UCSD-AML1 (cell line): ENCODE results near the gene GLIPR1L2.
A peak's percentile ranks its signal among the peaks of the same experiment; 100 is the strongest.

Source experiments
- DNase-seq: peaks from one replicate; lab custom pipeline; 2025; ENCODE audit not compliant: unreplicated experiment; lab: John Stamatoyannopoulos, UW

The GLIPR1L2 gene

DNA sequence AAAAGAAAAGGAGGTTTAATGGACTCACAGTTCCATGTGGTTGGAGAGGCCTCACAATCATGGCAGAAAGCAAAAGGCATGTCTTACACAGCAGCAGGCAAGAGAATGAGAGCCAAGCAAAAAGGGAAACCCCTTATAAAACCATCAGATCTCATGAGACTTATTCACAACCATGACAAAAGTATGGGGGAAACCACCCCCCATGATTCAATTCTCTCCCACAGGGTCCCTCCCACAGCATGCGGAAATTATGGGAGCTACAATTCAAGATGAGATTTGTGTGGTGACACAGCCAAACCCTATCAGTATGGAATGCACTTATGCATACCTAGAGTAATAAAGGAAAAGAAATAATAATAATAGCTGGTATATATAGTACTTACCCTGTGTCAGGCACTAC is 85.2 kb downstream of the GLIPR1L2 start:
- DNase-seq = no peak

DNA sequence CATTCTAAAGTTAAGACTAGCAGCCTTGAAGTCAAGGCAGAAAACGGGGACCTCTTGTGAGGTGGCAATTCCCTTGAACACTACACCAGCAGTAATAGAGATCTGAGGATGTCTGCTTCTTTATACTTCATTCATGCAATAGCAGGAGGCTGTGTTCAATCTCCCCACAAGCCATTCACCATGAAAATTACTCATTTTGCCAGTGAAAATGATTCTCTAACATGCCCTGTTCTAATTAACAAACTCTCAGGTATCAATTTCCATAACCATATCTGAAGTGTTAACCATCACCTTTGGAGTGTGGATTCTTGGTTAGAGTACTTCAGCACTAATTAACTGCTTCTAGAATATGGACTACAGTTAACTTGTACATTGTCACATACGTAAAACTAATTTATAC is 86.2 kb downstream of the GLIPR1L2 start:
- DNase-seq = no peak

DNA sequence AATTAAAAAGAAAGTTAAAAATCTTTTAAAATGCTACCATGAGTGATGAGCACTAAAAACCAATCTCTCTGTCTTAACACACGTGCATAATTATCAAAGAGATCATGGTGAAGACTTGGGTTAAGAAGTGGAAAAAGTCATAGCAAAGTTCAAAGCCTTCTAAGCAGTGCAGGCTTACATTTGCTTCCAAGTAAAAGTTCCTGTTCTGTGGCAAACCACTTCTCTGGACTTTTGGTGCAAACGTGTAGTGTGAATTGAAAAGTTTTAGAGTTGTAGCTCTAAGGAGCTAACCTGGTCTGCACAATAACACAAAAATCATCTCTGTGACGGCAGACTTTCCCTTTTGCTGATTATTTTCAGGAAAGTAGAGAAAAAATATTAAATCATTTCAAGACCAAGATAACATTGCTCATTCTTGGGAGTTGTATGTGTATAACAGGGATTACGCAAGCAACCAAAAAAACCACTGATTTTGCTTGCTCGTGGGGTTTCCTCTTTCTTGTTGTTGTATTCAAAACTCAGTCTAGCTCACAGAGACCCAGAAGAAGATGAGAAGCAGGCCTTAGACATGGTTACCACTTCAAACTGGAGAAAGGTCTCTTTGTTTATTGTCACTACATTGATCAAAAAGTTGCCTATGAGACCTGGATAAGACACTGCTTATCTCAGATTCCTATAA is 87.4 kb downstream of the GLIPR1L2 start:
- no peak for DNase-seq

DNA sequence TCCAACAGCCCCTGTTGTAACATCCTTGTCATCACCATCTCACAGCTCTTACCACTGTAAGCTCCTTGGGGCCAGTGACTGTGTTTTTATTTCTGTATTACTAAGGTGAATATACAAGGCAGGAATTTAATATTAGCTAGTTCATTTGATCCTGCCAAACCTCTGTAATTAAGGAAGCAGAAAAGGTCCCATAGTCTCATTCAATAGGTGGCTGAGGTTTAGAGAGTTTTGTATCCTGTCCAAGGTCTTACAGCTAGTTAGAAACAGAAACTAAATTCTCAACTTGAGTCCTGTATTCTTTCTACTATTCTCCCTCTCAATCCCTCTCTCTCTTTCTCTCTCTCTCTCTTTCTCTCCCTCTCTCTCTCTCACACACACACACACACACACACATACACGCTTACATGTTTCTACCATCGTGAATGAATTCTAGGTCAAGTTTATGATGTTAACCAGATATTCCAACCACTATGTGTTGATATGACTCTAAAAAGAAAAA is 89.1 kb downstream of the GLIPR1L2 start:
- no peak for DNase-seq

DNA sequence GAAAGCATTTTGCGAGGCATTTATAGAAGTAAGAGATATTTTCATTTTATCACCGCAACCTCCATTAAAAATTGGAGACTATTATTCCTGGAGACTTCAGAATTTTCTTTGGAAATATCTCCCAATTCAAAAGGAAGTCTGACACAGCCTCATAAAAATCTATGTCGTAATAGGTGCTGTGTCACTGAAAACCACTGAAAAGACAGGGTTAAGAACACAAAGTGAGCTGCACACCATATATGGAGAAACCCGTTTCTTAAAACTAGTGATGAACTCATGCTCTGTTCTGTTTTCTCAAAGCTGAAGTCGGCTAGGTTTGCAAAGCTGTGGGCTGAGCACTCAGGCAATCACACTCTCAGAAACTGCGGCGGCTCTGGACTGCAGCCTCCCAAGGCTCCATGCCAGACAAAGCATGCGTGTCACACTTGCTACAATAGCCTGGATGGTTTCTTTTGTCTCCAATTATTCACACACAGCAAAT is 89.6 kb downstream of the GLIPR1L2 start, which contains the start of gene GLIPR1:
Gene GLIPR1, plus strand, starts transcription at position 287 of the 481 bp plus-strand sequence. Its CDS starts 126 bp downstream, at position 413.
- peak; percentile 30 for DNase-seq

DNA sequence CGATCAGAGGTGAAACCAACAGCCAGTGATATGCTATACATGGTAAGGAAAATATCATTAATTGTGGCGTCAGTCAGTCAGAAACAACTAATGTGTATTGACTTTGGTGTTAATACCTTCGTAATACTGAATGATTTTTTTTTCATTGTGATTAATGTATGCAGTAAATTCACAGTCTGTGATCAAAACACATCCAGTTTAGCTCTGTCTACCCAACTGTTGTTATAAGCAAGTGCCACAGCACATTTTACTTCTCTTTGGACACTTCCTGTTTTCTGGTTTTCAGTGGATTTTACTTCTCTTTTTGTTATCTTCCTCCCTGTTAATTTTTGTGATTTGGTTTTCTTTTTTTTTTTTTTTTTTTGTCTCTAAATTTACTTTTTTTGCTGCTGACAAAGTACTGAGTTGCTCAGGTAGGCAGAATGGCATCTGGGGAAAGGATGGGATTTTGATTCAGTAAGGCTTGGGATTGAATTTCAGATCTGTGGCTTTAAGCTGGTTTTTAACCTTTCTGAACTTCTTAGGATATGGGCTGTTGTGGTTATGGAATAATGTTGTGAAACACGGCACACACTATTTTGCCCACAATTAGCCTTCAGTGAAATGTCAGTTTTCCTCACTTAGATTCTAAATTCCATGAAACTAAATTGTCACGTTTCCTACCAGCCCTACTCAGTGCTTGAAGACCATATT is 90.3 kb downstream of the GLIPR1L2 start:
- DNase-seq = no peak

DNA sequence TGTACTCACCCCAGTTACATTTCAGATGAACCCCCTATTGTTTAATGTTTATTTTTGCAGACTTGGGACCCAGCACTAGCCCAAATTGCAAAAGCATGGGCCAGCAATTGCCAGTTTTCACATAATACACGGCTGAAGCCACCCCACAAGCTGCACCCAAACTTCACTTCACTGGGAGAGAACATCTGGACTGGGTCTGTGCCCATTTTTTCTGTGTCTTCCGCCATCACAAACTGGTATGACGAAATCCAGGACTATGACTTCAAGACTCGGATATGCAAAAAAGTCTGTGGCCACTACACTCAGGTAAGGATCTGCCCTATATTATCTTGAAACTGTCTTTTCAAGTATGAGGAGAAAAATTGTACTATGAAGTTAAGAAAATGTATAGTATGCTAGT is 90.9 kb downstream of the GLIPR1L2 start:
- no peak for DNase-seq
